Parathyroid adenoma (tissue), 2 donors: Measurements from ENCODE around the gene MYRF.

Experiments used
- H2AFZ ChIP-seq: fragments of 300-600 bp; sonication (generic); one replicate; pipeline ENCODE4 v1.7.0; 2017; ENCODE audit warnings: antibody characterized with exemption, mild to moderate bottlenecking
- H3K27ac ChIP-seq: fragments of 300-600 bp; sonication (generic); one replicate; pipeline ENCODE4 v1.7.0; 2017
- H3K27me3 ChIP-seq: fragments of 300-600 bp; sonication (generic); one replicate; pipeline ENCODE4 v1.7.0; 2017; ENCODE audit warnings: low read length; ENCODE audit not compliant: control insufficient read depth, insufficient read depth
- H3K36me3 ChIP-seq: fragments of 300-600 bp; sonication (generic); one replicate; pipeline ENCODE4 v1.7.0; 2017; ENCODE audit warnings: low read length; ENCODE audit not compliant: control insufficient read depth, insufficient read depth
- H3K4me1 ChIP-seq: fragments of 300-600 bp; sonication (generic); one replicate; pipeline ENCODE4 v1.7.0; 2017; ENCODE audit warnings: control low read depth
- H3K4me2 ChIP-seq: fragments of 300-600 bp; sonication (generic); one replicate; pipeline ENCODE4 v1.7.0; 2017; ENCODE audit warnings: low read length
- H3K4me3 ChIP-seq: fragments of 300-600 bp; sonication (generic); one replicate; pipeline ENCODE4 v1.7.0; 2017; ENCODE audit warnings: low read depth, low read length
- H3K79me2 ChIP-seq: fragments of 300-600 bp; sonication (generic); one replicate; pipeline ENCODE4 v1.7.0; 2017; ENCODE audit warnings: control low read depth
- H3K9ac ChIP-seq: fragments of 300-600 bp; sonication (generic); one replicate; pipeline ENCODE4 v1.7.0; 2017; ENCODE audit warnings: mild to moderate bottlenecking
- H3K9me3 ChIP-seq: fragments of 300-600 bp; sonication (generic); one replicate; pipeline ENCODE4 v1.7.0; 2017; ENCODE audit warnings: low read length; ENCODE audit not compliant: control insufficient read depth
- TF ChIP-seq, protein P1 (sequence below): fragments of 300-600 bp; sonication (generic); IDR thresholded peaks from one replicate; pipeline ENCODE4 v1.7.0; 2017; ENCODE audit warnings: antibody characterized with exemption, mild to moderate bottlenecking
- donor health status: primary hyperparathyroidism.

Gene MYRF

DNA sequence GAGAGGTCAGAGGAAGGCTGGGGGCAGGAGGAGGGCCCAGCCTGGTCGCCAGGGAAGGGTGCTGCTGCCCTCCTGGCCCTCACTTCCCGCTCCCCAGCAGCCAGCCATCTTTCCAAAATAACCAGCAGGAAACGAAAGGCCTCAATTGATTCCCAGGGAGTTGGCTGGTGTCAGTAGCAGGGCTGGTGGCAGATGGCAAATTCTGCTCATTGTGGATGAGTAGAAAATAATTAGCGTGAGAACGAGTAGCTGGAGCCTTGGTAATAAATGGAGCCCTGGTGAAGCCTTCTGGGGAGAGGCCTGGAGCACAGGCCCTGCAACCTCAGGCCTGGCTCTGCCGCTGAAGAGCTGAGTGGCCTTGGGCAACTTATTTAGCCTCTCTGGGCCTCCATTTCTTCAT is 40.9 kb upstream of the MYRF start:
- no peaks in the 10 kb centered on the region for H3K9me3 ChIP-seq
- TF ChIP-seq, protein P1, sequence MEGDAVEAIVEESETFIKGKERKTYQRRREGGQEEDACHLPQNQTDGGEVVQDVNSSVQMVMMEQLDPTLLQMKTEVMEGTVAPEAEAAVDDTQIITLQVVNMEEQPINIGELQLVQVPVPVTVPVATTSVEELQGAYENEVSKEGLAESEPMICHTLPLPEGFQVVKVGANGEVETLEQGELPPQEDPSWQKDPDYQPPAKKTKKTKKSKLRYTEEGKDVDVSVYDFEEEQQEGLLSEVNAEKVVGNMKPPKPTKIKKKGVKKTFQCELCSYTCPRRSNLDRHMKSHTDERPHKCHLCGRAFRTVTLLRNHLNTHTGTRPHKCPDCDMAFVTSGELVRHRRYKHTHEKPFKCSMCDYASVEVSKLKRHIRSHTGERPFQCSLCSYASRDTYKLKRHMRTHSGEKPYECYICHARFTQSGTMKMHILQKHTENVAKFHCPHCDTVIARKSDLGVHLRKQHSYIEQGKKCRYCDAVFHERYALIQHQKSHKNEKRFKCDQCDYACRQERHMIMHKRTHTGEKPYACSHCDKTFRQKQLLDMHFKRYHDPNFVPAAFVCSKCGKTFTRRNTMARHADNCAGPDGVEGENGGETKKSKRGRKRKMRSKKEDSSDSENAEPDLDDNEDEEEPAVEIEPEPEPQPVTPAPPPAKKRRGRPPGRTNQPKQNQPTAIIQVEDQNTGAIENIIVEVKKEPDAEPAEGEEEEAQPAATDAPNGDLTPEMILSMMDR, result no peak
- H3K36me3 ChIP-seq, result no peaks in the 10 kb centered on the region
- H3K4me2 ChIP-seq, result no peak overlapping the region
- no peak overlapping the region for H3K4me3 ChIP-seq
- no peaks in the 10 kb centered on the region for H3K79me2 ChIP-seq
- no peaks in the 10 kb centered on the region for H3K4me1 ChIP-seq
- no peak overlapping the region for H2AFZ ChIP-seq
- H3K9ac ChIP-seq, result no peak overlapping the region
- no peaks in the 10 kb centered on the region for H3K27me3 ChIP-seq
- H3K27ac ChIP-seq, result no peak overlapping the region

DNA sequence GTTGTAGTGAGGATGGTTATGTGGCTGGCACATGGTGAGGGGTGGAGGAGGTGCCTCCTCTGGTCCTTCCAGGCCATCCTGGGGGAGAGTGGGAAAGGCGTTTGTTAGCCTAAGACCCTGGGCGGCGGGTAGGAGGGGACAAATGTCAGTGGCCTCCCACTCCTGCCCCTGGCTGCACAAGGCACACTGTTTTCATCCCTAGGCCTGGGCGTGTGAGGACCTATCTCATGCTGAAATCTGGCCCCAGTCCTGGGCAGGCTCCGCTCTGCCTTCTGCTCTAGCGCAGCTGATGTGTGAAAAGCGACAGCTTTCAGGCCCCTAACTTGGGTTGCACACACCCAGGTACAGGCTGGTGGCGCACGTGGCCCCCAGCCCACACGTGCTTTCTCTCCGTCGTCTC is 40.1 kb upstream of the MYRF start:
- H3K79me2 ChIP-seq, result no peaks in the 10 kb centered on the region
- H3K4me2 ChIP-seq, result no peak overlapping the region
- TF ChIP-seq, protein P1, result no peak
- H3K9me3 ChIP-seq, result no peaks in the 10 kb centered on the region
- no peak overlapping the region for H3K27ac ChIP-seq
- no peaks in the 10 kb centered on the region for H3K36me3 ChIP-seq
- H3K9ac ChIP-seq, result no peak overlapping the region
- H2AFZ ChIP-seq, result no peak overlapping the region
- no peaks in the 10 kb centered on the region for H3K4me1 ChIP-seq
- H3K27me3 ChIP-seq, result no peaks in the 10 kb centered on the region
- no peak overlapping the region for H3K4me3 ChIP-seq

DNA sequence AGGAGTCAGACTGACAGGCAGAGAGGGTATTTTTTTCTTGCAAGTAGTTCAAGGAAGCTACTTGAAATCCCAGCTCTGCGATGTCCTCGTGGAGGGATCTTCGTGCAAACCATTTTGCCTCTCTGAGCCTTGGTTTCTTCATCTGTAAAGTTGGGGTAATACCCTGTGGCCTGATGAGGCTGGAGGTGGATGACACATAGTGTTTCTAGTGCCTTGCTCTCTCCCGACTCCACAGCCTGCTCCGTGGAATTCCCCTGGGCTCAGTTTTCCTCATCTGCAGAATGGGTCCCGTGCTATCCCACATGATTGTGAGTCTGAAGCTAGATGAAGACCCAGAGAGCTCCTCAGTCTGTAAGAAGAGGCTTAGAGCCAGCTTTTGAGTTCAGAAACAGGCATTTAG is 39.6 kb upstream of the MYRF start:
- H3K36me3 ChIP-seq, result no peaks in the 10 kb centered on the region
- H2AFZ ChIP-seq, result no peak overlapping the region
- H3K79me2 ChIP-seq, result no peaks in the 10 kb centered on the region
- H3K27me3 ChIP-seq, result no peaks in the 10 kb centered on the region
- TF ChIP-seq, protein P1, result no peak
- no peak overlapping the region for H3K4me3 ChIP-seq
- no peak overlapping the region for H3K4me2 ChIP-seq
- no peaks in the 10 kb centered on the region for H3K9me3 ChIP-seq
- H3K4me1 ChIP-seq, result no peaks in the 10 kb centered on the region
- H3K27ac ChIP-seq, result no peak overlapping the region
- no peak overlapping the region for H3K9ac ChIP-seq

DNA sequence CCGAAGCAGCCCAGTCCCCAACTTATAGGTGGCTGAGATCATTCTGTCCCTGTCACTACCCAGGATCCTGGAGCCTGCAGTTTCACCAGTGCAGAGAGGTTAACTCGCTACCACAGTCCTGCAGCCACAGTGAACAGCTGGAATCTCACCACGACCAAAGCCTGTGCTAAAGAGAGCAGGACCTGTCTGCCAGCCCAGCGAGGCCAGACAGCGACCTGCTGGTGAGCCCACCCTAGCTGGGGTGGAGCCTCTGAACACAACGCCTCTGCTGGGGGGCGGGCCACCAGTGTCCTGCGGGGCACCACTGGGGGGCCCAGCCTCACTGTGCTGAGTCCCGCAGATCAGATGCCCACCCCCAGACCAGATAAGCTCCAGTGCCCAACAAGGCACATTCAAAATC is 39.0 kb upstream of the MYRF start:
- Histone ChIP-seq H2AFZ (no peak overlapping the region), H3K27ac (no peak overlapping the region), H3K4me2 (no peak overlapping the region), H3K79me2 (no peaks in the 10 kb centered on the region), H3K36me3 (no peaks in the 10 kb centered on the region), H3K27me3 (no peaks in the 10 kb centered on the region), H3K9ac (no peak overlapping the region), H3K4me3 (no peak overlapping the region), H3K4me1 (no peaks in the 10 kb centered on the region), H3K9me3 (no peaks in the 10 kb centered on the region)
- TF ChIP-seq, protein P1, result no peak

DNA sequence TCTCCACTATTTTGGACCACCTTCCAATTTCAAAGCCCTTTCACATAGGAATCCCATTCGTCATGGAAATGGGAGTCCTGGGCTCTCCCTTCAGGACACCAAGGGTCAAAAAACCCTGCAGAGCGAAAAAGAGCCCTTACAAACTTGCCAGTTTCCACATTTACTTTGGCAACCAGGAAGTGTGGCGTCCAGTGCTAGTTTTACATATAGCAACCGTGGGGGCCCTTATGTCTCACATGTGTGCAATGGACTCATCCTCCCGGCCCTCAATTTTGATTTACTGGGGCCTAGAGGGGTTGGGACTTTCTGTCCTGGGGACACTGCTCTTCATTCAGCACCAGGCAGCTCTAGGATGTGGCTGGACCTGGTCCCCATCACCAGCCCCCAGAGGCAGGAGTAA is 38.5 kb upstream of the MYRF start:
- Histone ChIP-seq H3K79me2 (no peaks in the 10 kb centered on the region), H3K4me2 (no peak overlapping the region), H3K9me3 (no peaks in the 10 kb centered on the region), H3K9ac (no peak overlapping the region), H3K27ac (no peak overlapping the region), H2AFZ (no peak overlapping the region), H3K4me3 (no peak overlapping the region), H3K36me3 (no peaks in the 10 kb centered on the region), H3K27me3 (no peaks in the 10 kb centered on the region), H3K4me1 (no peaks in the 10 kb centered on the region)
- TF ChIP-seq, protein P1, result no peak
